ENCODE data around the gene PRMT7.

PRMT7 gene

DNA sequence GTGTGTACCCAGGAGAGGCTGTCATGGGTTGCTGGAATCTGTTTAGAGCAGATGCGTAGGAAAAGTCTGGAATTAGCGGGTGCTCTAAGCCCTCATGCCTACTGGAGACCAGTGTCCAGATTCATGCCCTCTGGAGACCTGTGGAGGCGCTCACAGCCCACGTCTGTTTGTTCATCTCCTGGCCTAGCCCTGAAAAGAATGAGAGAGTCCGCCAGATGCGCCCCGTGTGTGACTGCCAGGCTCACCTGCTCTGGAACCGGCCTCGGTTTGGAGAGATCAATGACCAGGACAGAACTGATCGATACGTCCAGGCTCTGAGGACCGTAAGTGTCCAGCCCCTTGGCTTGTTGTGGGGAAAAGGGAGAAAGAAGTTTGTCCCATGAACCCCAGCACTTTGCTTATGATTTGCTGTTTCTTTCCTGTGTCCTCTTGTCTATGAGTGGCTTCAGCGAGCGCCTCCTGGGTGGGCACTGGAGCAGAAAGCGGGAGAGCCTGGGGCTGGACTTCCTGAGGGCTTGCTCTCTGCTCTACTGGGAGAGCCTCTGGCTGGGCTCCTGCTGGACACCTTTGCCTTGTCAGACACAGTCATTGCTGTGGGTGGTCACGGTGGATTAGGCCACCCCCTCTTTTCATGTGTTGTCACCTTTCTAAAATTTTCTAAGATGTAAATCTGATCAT, 35.3 kb downstream of the PRMT7 start:
- no peak for DNase-seq (ENCODE audit: low read depth in 4 of 4, low spot score in 1 of 4)

DNA sequence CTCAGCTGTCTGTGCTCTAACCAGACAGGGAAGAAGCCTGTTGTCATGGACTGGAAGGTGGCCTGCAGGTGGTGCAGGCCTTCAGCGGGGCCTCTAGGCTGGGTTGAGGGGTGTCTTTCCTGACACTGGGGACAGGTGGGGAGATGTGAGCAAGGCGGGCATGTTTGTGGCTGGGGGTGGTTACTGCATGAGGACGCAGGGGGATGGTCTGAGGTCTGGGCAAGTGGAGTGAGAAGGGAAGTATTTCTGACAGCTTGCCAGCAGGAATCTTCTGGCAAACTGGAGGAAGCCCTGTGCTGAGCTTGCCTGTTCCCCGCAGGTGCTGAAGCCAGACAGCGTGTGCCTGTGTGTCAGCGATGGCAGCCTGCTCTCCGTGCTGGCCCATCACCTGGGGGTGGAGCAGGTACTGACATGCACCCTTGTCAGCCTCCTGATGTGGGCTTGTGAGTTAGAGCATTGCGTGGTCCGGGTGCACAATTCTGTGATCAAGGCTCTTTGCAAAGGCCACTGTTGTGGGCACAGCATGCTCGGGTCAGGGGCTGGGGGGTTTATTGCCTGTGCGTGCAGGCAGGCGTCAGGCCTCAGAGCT, 36.2 kb downstream of the PRMT7 start:
- no peak for DNase-seq (ENCODE audit: low read depth in 4 of 4, low spot score in 1 of 4)

DNA sequence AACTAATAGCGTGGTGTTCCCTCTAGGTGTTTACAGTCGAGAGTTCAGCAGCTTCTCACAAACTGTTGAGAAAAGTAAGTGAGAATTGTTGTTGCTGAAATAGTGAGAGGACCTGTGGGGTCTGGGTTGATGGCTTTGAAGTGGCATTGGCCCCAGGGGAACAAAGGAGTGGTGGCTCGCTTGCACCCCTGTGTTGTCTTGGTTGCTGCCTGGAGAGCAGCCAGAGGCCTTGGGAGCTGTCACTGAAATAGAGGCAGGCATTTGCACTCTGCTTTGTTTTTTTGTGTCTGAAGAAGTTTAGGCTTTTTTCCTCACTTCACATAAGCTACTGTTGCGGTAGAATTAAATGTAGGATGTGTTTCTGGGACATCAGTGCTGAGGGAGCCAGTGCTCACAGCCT, 36.8 kb downstream of the PRMT7 start:
- DNase-seq (ENCODE audit: low read depth in 4 of 4, low spot score in 1 of 4) = no peak

DNA sequence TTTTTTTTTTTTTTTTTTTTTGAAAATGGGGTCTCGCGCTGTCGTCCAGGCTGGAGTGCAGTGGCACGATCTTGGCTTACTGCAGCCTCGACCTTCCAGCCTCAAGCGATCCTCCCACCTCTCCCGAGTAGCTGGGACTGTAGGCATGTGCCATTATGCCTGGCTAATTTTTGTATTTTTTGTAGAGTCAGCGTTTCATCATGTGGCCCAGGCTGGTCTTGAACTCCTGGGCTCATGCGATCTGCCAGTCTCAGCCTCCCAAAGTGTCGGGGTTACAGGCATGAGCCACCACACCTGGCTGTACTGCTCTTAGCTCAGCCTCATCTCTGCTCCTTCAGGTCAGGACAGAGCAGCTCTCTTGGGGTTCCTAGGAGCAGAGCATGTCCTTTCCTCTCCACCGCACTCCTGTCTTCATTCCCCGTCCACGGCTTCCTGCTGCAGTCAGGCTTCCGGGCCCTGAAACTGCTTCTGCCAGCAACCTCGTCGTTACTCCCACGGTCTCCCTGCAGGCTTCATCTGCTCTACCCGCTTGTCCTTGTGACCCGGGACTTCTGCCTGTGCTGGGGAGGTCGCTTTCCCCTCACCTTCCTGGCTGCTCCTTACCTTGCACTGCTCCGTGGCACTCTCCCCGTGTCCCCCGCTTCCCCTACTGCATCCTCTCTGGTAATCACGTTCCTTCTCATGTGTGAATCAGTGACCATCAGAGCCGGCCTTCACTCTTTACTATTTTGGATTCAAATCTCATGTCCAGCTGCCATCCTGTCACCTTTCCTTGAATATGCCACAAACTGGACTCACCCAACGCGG, 38.0 kb downstream of the PRMT7 start:
- DNase-seq (ENCODE audit: low read depth in 4 of 4, low spot score in 1 of 4) = no peak

DNA sequence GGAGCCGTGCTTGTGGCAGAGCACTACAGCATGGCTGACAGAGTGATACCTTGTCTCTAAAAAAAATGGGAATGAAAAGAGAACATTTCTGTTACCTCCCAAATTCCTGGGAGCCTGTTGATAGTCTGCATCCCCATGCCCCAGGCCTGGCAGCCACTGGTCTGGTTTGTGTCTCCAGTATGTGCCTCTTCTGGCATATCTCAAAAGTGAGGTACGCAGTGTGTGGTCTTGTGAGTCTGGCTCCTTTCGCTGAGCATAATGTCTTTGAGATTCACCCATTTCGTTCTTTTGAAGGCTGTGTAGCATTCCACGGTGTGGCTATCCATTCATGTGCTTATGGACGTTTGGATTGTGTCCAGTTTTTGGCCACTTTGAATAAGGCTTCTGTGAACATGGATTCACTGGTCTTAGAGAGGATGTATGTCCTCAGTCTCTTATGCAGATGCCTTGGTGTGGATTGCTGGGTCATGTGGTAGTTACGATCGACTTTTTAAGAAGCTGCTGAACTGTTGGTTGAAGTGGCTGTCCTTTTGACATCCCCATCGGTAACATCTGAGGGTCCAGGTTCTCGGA, 39.1 kb downstream of the PRMT7 start:
- no peak for DNase-seq (ENCODE audit: low read depth in 4 of 4, low spot score in 1 of 4)

DNA sequence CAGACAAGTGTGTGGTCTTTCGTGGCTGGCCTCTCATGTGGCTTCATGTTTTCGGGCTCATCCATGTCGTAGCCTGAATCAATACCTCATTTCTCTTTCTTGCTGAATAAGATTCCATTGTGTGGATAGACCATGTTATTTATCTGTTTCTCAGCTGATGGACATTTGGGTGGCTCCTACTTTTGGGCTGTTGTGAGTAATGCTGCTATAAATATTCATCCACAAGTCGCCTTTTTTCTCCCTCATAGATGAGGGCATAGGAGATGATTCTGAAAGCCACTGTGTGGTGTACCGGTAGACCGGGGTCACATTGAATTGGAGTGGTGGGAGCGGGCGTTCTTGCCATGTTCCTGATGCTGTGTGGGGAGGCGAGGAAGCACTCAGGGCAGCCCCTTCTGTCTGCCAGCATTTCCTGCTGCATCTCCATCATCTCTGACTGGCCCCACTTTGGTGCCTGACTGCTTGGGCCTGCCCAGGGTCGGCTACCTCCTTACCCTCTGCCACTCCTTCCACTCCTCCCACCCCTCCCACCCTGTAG, 40.1 kb downstream of the PRMT7 start:
- DNase-seq (ENCODE audit: low read depth in 4 of 4, low spot score in 1 of 4) = no peak

DNA sequence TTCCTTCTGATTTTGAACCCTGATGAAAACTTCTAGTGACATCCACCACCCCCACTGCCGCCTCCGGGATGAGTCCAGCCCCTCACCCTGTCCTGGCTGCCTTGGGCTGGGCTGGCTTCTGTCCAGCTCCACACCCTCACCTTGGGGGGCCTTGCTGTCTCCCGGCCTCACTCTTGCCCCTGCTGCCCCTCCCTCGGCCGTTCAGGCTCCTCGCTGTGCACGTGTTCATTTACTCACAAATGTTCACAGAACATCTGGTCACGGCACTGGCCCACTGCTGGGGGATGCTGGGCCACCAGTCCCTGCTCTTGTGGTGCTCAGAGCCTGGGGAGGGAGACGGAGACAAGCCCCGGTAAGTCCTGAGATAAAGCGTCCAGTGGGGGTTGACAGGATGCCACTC, 40.6 kb downstream of the PRMT7 start:
- DNase-seq (ENCODE audit: low read depth in 4 of 4, low spot score in 1 of 4) = no peak

DNA sequence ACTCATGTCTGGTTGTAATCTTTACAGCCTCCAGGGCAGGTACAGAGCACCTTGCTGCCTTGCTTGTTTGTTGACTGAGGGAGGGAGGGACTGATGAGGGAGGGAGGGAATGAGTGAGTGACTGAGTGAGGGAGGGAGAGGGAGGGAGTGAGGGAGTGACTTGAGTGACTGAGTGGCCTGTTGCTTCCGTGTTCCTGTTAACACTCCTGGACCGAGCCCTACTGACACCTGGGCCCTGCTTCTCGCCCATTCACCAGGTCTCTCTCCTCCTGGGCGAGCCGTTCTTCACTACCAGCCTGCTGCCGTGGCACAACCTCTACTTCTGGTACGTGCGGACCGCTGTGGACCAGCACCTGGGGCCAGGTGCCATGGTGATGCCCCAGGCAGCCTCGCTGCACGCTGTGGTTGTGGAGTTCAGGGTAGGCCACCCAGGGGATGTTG, 41.2 kb downstream of the PRMT7 start:
- no peak for DNase-seq (ENCODE audit: low read depth in 4 of 4, low spot score in 1 of 4)

DNA sequence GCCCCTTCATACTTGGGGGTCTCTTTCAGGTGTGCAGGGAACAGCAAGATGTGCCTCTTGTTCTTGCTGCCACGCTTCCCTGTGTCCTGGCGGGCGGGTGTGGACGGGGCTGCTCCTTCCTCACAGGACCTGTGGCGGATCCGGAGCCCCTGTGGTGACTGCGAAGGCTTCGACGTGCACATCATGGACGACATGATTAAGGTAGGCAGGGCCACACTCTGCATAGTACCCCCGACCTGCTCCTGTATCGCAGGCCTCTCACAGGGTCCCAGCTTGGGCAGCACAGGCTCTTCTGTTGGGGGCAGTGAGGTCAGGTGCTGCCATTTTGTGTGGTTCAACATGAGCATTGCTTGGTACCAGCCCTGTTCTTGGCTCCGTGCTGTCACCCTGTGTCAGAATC, 42.5 kb downstream of the PRMT7 start:
- DNase-seq (ENCODE audit: low read depth in 4 of 4, low spot score in 1 of 4) = no peak

DNA sequence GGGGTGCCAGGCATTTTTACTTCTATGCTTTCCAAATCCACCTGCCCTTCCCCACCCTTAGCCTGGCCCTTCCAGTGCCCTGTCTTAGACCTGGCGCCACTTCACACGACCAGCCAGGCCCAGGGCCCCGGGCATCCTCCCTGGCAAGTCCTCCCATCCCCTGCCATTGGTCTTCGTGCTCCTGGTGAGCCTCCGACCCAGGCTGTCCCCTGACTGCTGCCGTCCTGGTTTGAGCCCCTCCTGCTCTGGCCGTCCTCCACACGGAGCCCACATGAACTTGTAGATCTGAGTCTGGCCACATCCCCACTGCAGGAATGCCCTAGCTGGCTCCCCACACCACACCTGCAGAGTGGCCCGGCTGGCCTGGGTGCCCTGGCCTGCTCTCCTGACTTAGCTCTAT, 44.0 kb downstream of the PRMT7 start:
- DNase-seq (ENCODE audit: low read depth in 4 of 4, low spot score in 1 of 4) = no peak

DNA sequence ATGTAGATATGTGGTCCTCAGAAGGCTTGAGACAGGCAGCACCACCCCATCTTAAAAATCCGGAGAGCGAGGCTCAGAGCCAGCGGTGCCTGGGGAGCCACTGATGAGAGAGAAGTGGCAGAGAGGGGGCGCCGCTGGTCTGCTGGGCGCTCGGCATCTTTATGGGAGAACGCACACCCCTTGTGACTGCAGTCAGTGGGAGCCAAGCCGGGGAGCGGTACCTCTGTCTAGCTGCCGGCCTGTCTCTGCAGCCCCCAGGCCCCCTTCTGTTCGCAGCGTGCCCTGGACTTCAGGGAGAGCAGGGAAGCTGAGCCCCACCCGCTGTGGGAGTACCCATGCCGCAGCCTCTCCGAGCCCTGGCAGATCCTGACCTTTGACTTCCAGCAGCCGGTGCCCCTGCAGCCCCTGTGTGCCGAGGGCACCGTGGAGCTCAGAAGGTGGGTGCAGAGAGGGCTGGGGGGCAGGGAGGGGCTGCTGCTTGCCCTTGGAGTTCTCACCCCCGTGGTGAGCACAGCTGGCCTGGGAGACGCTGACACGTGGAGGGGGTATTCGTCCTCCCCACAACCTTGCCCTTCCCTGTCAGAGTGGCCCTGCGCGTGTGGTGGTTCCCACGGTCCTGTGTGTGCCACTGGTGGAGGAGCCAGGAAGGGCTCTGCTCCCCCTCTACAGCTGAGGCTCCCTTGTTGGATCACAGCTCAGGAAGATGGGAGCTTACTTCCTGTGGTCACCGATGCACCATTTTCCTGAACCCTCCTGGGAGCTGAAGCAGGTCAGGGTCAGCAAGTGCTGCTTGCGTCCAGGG, 44.8 kb downstream of the PRMT7 start:
- DNase-seq (ENCODE audit: low read depth in 4 of 4, low spot score in 1 of 4) = no peak

DNA sequence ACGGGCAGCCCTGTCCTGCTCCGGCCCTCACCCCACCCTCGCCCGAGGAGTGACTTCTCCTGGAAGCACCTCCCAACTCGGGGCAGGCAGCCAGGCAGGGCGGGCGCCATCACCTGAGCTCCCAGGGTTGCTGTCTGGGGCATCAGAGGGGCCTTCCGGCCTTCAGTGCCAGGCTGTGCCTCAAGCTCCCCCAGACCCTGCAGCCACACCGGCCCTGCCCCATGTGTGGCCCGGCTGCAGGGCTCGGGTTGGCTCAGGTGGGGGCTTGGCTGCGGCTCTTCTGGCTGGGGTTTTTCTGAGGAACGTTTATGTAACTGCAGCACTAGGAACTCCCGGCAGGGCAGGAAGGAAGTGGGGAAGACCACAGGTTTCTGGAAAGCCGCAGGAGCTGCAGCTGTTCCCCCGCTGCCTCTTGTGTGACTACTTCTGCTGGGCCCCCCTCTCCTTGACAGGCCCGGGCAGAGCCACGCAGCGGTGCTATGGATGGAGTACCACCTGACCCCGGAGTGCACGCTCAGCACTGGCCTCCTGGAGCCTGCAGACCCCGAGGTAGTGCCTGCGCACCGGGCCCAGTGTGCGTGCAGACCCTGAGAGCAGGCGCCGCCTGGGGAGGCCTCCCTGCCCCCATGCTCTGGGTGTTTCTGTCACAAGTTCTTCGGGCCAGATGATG, 45.6 kb downstream of the PRMT7 start:
- DNase-seq (ENCODE audit: low read depth in 4 of 4, low spot score in 1 of 4) = peak in 2 of 4 experiments; percentile 36 to 57

DNA sequence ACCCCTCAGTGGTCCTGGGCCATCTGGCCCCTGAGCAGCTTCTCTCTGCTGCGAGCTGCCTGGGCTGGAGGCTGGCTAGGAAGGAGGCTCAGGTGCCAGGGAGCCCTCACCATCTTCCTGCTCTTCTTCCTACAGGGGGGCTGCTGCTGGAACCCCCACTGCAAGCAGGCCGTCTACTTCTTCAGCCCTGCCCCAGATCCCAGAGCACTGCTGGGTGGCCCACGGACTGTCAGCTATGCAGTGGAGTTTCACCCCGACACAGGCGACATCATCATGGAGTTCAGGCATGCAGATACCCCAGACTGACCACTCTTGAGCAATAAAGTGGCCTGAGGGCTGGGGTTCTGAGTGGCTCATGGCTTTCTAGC, 46.1 kb downstream of the PRMT7 start:
- DNase-seq (ENCODE audit: low read depth in 4 of 4, low spot score in 1 of 4) = no peak

DNA sequence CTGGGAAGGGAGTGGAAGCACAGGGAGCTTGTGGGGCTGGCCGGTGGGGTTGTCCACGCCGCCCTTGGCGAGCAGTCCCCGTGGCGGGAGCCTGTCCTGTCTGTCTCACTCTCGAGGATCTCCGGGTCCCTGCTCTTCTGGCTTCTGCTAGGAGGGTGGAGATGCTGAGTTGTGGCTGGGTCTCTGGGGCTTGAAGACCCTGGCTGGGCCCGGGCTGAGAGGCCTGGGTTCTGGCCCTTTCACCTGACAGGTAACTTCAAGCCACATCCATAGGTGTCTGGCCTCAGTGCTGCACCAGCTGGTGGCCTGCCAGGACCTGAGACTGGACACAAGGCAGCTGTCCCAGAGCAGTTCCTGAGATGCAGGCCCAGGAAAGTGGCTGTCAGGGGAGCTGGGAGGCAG, 46.7 kb downstream of the PRMT7 start:
- no peak for DNase-seq (ENCODE audit: low read depth in 4 of 4, low spot score in 1 of 4)

DNA sequence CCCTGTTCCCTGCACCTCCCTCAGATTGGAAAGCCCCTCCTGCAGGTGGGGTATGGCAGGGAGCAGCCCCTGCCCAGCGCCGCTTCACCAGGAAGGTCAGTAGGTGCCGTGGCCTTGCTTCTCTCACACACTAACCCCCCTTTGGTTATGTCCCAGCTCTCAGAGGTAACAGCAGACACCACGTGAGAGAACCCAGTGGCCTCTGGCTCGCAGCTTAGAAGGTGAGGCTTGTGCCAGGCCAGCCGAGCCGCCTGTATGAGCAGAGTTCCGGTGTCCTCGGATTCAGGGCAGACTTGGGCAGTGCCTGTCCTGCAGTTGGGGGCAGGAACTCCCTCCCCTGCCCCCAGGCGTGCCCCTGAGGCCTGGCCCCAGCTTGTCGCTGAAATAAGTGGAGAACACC, 47.1 kb downstream of the PRMT7 start:
- no peak for DNase-seq (ENCODE audit: low read depth in 4 of 4, low spot score in 1 of 4)

DNA sequence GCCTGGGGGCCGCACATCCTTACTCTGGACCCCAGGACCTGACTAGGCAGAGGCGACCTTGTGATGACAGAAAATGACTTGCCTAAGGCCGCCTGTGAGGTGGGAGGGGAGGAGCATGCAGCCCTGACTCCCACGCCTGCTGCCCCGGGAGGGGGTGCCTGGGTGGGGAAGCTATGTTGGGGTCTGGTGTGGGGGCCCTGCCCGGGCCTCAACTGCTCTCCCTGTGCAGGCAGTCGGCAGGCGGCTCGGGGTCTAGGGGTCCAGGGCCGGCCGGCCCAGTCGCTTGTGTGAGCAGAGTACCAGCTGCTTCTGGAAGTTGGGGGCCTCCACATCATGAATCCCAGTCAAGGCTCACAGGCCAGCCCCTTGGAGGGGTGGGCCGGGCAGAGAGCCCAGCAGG, 48.1 kb downstream of the PRMT7 start:
- DNase-seq (ENCODE audit: low read depth in 4 of 4, low spot score in 1 of 4) = no peak

DNA sequence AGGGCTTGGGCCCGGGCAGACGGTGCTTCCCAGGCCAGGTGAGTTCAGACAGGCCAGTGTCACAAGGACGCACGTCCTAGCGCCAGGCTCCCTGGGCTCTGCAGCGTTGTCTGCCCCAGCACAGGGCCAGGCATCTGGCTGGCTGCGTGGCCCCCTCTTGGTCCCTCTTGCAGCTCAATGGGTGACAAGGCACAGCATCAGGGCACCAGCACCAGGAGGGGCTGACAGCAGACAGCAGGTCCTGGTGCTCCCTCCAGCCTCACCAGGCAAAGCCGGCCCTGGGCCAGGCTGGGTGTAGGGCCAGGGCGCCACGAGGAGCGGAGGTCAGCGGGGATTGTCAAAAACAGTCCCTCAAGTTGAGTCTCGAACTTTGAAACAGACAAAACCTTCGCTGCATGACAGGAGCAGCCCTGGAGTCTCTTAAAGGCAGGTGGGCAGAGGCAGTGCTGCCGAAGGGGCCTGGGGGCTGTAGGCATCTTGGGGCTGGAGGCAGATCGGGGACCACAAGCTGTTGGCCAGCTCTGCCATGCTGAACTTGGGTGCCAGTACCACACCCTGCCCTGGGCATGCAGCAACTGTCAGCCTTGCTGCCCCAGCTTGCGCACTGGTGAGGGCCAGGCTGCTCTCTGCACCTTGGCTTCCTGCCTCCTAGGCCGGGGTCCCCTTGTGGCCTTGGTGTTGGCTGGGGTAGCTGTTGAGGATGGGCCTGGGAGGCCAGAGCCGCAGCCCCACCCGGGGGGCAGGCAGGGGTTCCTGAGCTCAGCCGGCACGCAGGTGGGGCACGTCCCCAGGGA, 48.8 kb downstream of the PRMT7 start:
- DNase-seq (ENCODE audit: low read depth in 4 of 4, low spot score in 1 of 4) = no peak

DNA sequence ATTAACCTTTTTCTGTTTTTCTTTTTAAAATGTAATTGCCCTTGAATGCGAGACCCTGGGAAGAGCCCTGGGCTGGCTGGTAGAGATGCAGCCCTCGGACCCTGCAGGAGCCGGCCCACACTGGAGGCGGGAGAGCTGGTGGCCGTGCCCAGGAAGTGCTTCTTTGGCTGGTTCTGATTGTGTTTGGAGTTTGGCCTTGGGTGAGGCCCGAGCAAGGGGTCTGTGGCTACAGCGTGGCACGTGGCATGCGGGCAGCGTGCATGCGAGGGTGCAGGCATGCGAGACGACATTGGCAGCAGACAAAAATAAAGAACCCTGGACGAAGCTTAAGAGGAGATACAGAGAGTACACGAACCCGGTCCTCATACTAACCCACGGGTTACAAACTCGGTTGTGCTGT, 49.7 kb downstream of the PRMT7 start:
- no peak for DNase-seq (ENCODE audit: low read depth in 4 of 4, low spot score in 1 of 4)

DNA sequence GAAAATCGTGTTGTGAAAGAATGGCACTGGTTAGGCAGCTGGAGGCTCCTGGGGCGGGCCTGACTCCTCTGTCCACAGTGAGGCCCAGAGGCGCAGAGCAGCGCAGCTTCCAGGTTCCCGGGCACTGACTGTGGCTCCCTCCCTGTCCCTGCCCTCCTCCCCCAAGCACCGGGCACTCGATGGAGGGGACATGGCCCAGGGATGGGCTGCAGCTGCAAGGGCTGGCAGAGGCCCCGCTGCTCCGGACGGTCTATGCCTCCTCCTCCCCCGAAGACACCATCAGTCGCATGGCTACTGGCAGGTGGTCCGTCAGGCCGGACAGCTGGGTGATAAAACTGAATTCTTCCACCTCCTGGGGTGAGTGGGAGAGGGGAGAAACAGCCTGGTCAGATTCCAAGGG, 50.1 kb downstream of the PRMT7 start:
- no peak for DNase-seq (ENCODE audit: low read depth in 4 of 4, low spot score in 1 of 4)

DNA sequence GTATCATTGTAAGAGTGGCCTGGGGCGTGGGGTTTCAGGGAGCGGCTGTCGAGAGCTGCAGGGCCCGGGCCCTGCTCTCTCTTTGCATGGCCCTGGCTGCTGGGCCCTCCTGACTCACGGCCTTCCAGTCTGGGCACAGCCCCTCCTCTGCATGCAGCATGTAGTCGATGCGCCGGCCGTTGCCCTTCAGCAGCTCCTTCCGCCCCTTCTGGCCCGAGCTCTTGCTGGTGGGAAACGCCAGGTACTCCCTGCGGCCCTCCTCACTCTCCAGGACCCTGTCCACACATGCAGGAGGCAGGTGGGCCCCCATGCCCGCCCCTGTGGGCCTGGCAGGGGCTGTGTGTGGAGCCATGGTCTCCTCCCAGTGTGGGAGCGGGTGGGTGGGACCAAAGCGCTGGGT, 50.7 kb downstream of the PRMT7 start:
- DNase-seq (ENCODE audit: low read depth in 4 of 4, low spot score in 1 of 4) = no peak

Measured in stimulated activated CD4-positive, alpha-beta T cell treated with anti-CD3 and anti-CD28 coated beads, Interleukin-1b, Interleukin-23, amount 100 ng/mL, for 24 hours (primary cell).